IPS-20b (cell line): Measurements from ENCODE around the gene YY1.

Experiments used
- H3K27ac ChIP-seq: one replicate; pipeline ENCODE4 v1.5.1; 2013; ENCODE audit warnings: low read length
- H3K27me3 ChIP-seq: 2 replicates; pipeline ENCODE4 v1.6.1; 2013; ENCODE audit warnings: mild to moderate bottlenecking, low read length, inconsistent platforms; ENCODE audit not compliant: insufficient read depth
- H3K36me3 ChIP-seq: 2 replicates; pipeline ENCODE4 v1.6.1; 2013; ENCODE audit warnings: low read depth, mild to moderate bottlenecking, inconsistent platforms, low read length, moderate library complexity; ENCODE audit not compliant: insufficient read depth
- H3K4me1 ChIP-seq: 2 replicates; pipeline ENCODE4 v1.6.1; 2013; ENCODE audit warnings: mild to moderate bottlenecking, control low read depth, inconsistent platforms, low read length, moderate library complexity; ENCODE audit not compliant: insufficient read depth
- H3K4me3 ChIP-seq: 2 replicates; pipeline ENCODE4 v1.5.1; 2013; ENCODE audit warnings: mild to moderate bottlenecking, low read length, inconsistent platforms
- H3K9ac ChIP-seq: 2 replicates; pipeline ENCODE4 v1.6.1; 2013; ENCODE audit warnings: low read depth, mild to moderate bottlenecking, inconsistent platforms, low read length, moderate library complexity
- H3K9me3 ChIP-seq: 2 replicates; pipeline ENCODE4 v1.6.1; 2013; ENCODE audit warnings: mild to moderate bottlenecking, low read depth, low read length, inconsistent platforms; ENCODE audit not compliant: insufficient read depth

The YY1 gene

GRCh38 chr14:100288382-100289185 lies 49.6 kb downstream of the YY1 start:
- H3K4me1 ChIP-seq = peaks cover 4% of the 10 kb centered on the region; the same call in 1 of the 2 replicates
- no peak overlapping the region for H3K9ac ChIP-seq
- H3K9me3 ChIP-seq = no peaks in the 10 kb centered on the region
- H3K27ac ChIP-seq = no peak overlapping the region
- H3K27me3 ChIP-seq = no peaks in the 10 kb centered on the region
- H3K36me3 ChIP-seq = peaks cover 41% of the 10 kb centered on the region
- H3K4me3 ChIP-seq = no peak overlapping the region

- no peaks in the 10 kb centered on the region for H3K27me3 ChIP-seq
- H3K4me1 ChIP-seq = no peaks in the 10 kb centered on the region
Observed at GRCh38 chr14:100289916-100290606, 51.1 kb downstream of the YY1 start.

GRCh38 chr14:100290607-100291304 lies 51.8 kb downstream of the YY1 start:
- Histone ChIP-seq H3K36me3 (peaks cover 61% of the 10 kb centered on the region), H3K4me1 (no peaks in the 10 kb centered on the region), H3K27me3 (no peaks in the 10 kb centered on the region), H3K9me3 (no peaks in the 10 kb centered on the region), H3K9ac (no peak overlapping the region; the same call in 1 of the 2 replicates), H3K27ac (no peak overlapping the region), H3K4me3 (no peak overlapping the region)

More at GRCh38 chr14:100289916-100290606, 51.1 kb downstream of the YY1 start:
- no peak overlapping the region for H3K9ac ChIP-seq
- peaks cover 54% of the 10 kb centered on the region for H3K36me3 ChIP-seq
- H3K9me3 ChIP-seq = no peaks in the 10 kb centered on the region
- no peak overlapping the region for H3K27ac ChIP-seq
- no peak overlapping the region for H3K4me3 ChIP-seq

- Histone ChIP-seq H3K27ac (no peak overlapping the region), H3K4me3 (no peak overlapping the region), H3K4me1 (no peaks in the 10 kb centered on the region), H3K36me3 (peaks cover 67% of the 10 kb centered on the region), H3K27me3 (no peaks in the 10 kb centered on the region), H3K9ac (no peak overlapping the region), H3K9me3 (no peaks in the 10 kb centered on the region)
Observed at GRCh38 chr14:100291305-100292075, 52.5 kb downstream of the YY1 start.

GRCh38 chr14:100292301-100292775 lies 53.4 kb downstream of the YY1 start:
- H3K27ac ChIP-seq = no peak overlapping the region
- H3K4me3 ChIP-seq = no peak overlapping the region
- H3K27me3 ChIP-seq = no peaks in the 10 kb centered on the region
- no peaks in the 10 kb centered on the region for H3K9me3 ChIP-seq
- H3K4me1 ChIP-seq = no peaks in the 10 kb centered on the region
- no peak overlapping the region for H3K9ac ChIP-seq
- peaks cover 74% of the 10 kb centered on the region for H3K36me3 ChIP-seq

- no peak overlapping the region for H3K27ac ChIP-seq
- H3K4me3 ChIP-seq = no peak overlapping the region
- no peaks in the 10 kb centered on the region for H3K9me3 ChIP-seq
- H3K27me3 ChIP-seq = no peaks in the 10 kb centered on the region
- H3K9ac ChIP-seq = no peak overlapping the region
- peaks cover 79% of the 10 kb centered on the region for H3K36me3 ChIP-seq
- no peaks in the 10 kb centered on the region for H3K4me1 ChIP-seq
Observed at GRCh38 chr14:100292776-100293461, 54.0 kb downstream of the YY1 start.

- peaks cover 87% of the 10 kb centered on the region for H3K36me3 ChIP-seq
- H3K4me1 ChIP-seq = no peaks in the 10 kb centered on the region
- no peak overlapping the region for H3K4me3 ChIP-seq
- H3K27ac ChIP-seq = no peak overlapping the region
- no peak overlapping the region for H3K9ac ChIP-seq
- no peaks in the 10 kb centered on the region for H3K9me3 ChIP-seq
- H3K27me3 ChIP-seq = no peaks in the 10 kb centered on the region
Observed at GRCh38 chr14:100293497-100294212, 54.7 kb downstream of the YY1 start.

GRCh38 chr14:100294213-100294962 lies 55.4 kb downstream of the YY1 start:
- H3K9ac ChIP-seq = no peak overlapping the region
- H3K36me3 ChIP-seq = peaks cover 90% of the 10 kb centered on the region
- H3K27me3 ChIP-seq = no peaks in the 10 kb centered on the region
- H3K4me3 ChIP-seq = no peak overlapping the region
- no peak overlapping the region for H3K27ac ChIP-seq
- H3K4me1 ChIP-seq = no peaks in the 10 kb centered on the region
- H3K9me3 ChIP-seq = no peaks in the 10 kb centered on the region

- peaks cover 86% of the 10 kb centered on the region for H3K36me3 ChIP-seq
- no peaks in the 10 kb centered on the region for H3K9me3 ChIP-seq
- no peaks in the 10 kb centered on the region for H3K4me1 ChIP-seq
- no peak overlapping the region for H3K4me3 ChIP-seq
- H3K9ac ChIP-seq = no peak overlapping the region
- H3K27ac ChIP-seq = no peak overlapping the region
- no peaks in the 10 kb centered on the region for H3K27me3 ChIP-seq
Observed at GRCh38 chr14:100294963-100295330, 56.0 kb downstream of the YY1 start.
